B cell (primary cell): ENCODE measurements around the gene SPACA7. TPM values are rescaled to one million over a fixed set of nuclear protein-coding genes. Genes with fewer than 3 reads are reported as not detected.

ENCODE experiments used
- ATAC-seq: fragments of 200-7000 bp; cut with Tn5 transposase; one replicate; pipeline ENCODE4 v1.10.0; 2021; ENCODE audit warnings: low read depth, mild to moderate bottlenecking, moderate number of reproducible peaks, moderate library complexity
- CTCF ChIA-PET: fragments of 350-600 bp; sonication (Branson Sonifier 250); formaldehyde crosslinking; loops from one replicate; lab custom pipeline; 2021; ENCODE audit warnings: antibody characterized with exemption, inconsistent platforms; lab: Charles Lee
- POLR2A ChIA-PET: fragments of 350-600 bp; sonication (Branson Sonifier 250); formaldehyde crosslinking; loops from one replicate; lab custom pipeline; 2021; ENCODE audit warnings: antibody characterized with exemption; lab: Charles Lee
- DNase-seq: peaks from one replicate; pipeline ENCODE4 v3.0.0; 2013
- H2AFZ ChIP-seq: 2 replicates; pipeline ENCODE4 v1.6.1; 2012; ENCODE audit warnings: mild to moderate bottlenecking, low read depth, low read length; ENCODE audit not compliant: insufficient read depth, poor library complexity, severe bottlenecking
- H3K27ac ChIP-seq, 2 donors: 1 replicate in 1 of 2; 2 replicates in 1 of 2; pipeline ENCODE4 v1.5.1; 2012 to 2013; ENCODE audit warnings: low read length in 2 of 2, mild to moderate bottlenecking in 2 of 2, moderate library complexity in 1 of 2
- H3K27me3 ChIP-seq, 4 experiments: fragments of 200-600 bp in 1 of 4; sonication (generic) in 1 of 4; replicated peaks in 1 of 4; 1 replicate in 2 of 4; 2 replicates in 2 of 4; pipeline versions ENCODE4 v1.6.1 to v1.7.0; 2013 to 2016; ENCODE audit warnings: low read length in 3 of 4, mild to moderate bottlenecking in 2 of 4, mixed read lengths in 1 of 4, moderate library complexity in 1 of 4; ENCODE audit not compliant: insufficient read depth in 4 of 4, control insufficient read depth in 3 of 4; ENCODE audit errors: control extremely low read depth in 1 of 4
- H3K36me3 ChIP-seq, 2 experiments: replicated peaks in 1 of 2; 1 replicate in 1 of 2; 2 replicates in 1 of 2; pipeline versions ENCODE4 v1.6.1 to v1.7.1; 2013; ENCODE audit warnings: low read length in 1 of 2; ENCODE audit not compliant: insufficient read depth in 2 of 2, control insufficient read depth in 1 of 2; ENCODE audit errors: control extremely low read depth in 1 of 2, extremely low read depth in 1 of 2
- H3K4me1 ChIP-seq, 2 donors: fragments of 200-600 bp in 1 of 2; sonication (generic) in 1 of 2; 1 replicate in 1 of 2; 2 replicates in 1 of 2; pipeline versions ENCODE4 v1.5.1 to v1.6.1; 2013 to 2017; ENCODE audit warnings: low read length in 2 of 2; ENCODE audit not compliant: control insufficient read depth in 2 of 2, insufficient read depth in 2 of 2
- H3K4me2 ChIP-seq: replicated peaks from 2 replicates; pipeline ENCODE3; 2012; ENCODE audit warnings: mild to moderate bottlenecking, low read depth, low read length; ENCODE audit not compliant: poor library complexity, severe bottlenecking
- H3K4me3 ChIP-seq, 5 experiments: fragments of 200-600 bp in 1 of 5; sonication (generic) in 1 of 5; 1 replicate in 3 of 5; 2 replicates in 2 of 5; pipeline versions ENCODE4 v1.5.1 to v1.7.0; 2011 to 2016; ENCODE audit warnings: low read length in 4 of 5, mild to moderate bottlenecking in 4 of 5, low read depth in 2 of 5, control low read depth in 1 of 5, moderate library complexity in 1 of 5; ENCODE audit not compliant: insufficient read depth in 1 of 5; ENCODE audit errors: control extremely low read depth in 1 of 5, extremely low read depth in 1 of 5
- H3K79me2 ChIP-seq: fragments of 200-600 bp; sonication (generic); one replicate; pipeline ENCODE4 v1.6.0; 2016; ENCODE audit warnings: low read length; ENCODE audit not compliant: control insufficient read depth, insufficient read depth
- H3K9ac ChIP-seq: fragments of 200-600 bp; sonication (generic); 2 replicates; pipeline ENCODE4 v1.6.1; 2017; ENCODE audit warnings: mild to moderate bottlenecking, low read length, moderate library complexity
- H3K9me3 ChIP-seq, 3 donors: one replicate each; pipeline versions ENCODE4 v1.6.1 to v1.7.1; 2013; ENCODE audit warnings: low read length in 2 of 3; ENCODE audit not compliant: control insufficient read depth in 2 of 3, insufficient read depth in 1 of 3; ENCODE audit errors: control extremely low read depth in 1 of 3
- H4K20me1 ChIP-seq: 2 replicates; pipeline ENCODE4 v1.6.0; 2012; ENCODE audit warnings: mild to moderate bottlenecking, low read length; ENCODE audit not compliant: insufficient read depth, control insufficient read depth, poor library complexity, severe bottlenecking
- H3K27ac Mint-ChIP-seq: one replicate; pipeline ENCODE4 v1.8.0; 2021; ENCODE audit warnings: mixed read lengths
- H3K27me3 Mint-ChIP-seq: one replicate; pipeline ENCODE4 v1.8.0; 2021; ENCODE audit warnings: mixed read lengths
- H3K4me1 Mint-ChIP-seq: one replicate; pipeline ENCODE4 v1.8.0; 2021; ENCODE audit warnings: mixed read lengths
- H3K4me3 Mint-ChIP-seq: one replicate; pipeline ENCODE4 v1.8.0; 2021; ENCODE audit warnings: mixed read lengths
- H3K9me3 Mint-ChIP-seq: one replicate; pipeline ENCODE4 v1.8.0; 2022; ENCODE audit warnings: mixed read lengths; ENCODE audit not compliant: insufficient read depth
- CTCF ChIP-seq: fragments of 200-600 bp; IDR thresholded peaks from one replicate; pipeline ENCODE4 v1.8.0; 2022; ENCODE audit warnings: antibody characterized with exemption, mild to moderate bottlenecking
- EZH2 ChIP-seq: IDR thresholded peaks from 2 replicates; pipeline ENCODE4 v1.6.1; 2012; ENCODE audit warnings: borderline replicate concordance, low read depth, mild to moderate bottlenecking, moderate library complexity, low read length; ENCODE audit not compliant: insufficient read depth, poor library complexity, severe bottlenecking
- WGBS: methylation state at CpG from one replicate; pipeline ENCODE4 v1.1.5; 2013; ENCODE audit warnings: missing lambda C conversion rate; ENCODE audit not compliant: insufficient coverage; 5-methylcytosine and 5-hydroxymethylcytosine counted together
- intact Hi-C: fragments of 100-400 bp; cut with micrococcal nuclease; formaldehyde crosslinking; loops from one replicate; pipeline ENCODE4 v1.10.0; 2022
- polyA plus RNA-seq: library from polyadenylated mRNA; depleted of rRNA; stranded (reverse); fragments of >200 nt; gene quantifications from 2 replicates; pipeline ENCODE4 v1.2.3, GENCODE V29; 2012
- total RNA-seq, 2 donors: library from RNA; stranded (reverse); fragments of 120-200 nt in 1 of 2; gene quantifications; 1 replicate in 1 of 2; 2 replicates in 1 of 2; pipeline versions ENCODE4 v1.2.3 to v1.2.4, GENCODE V29; 2013 to 2022

SPACA7 gene
- total and polyA plus RNA-seq, 2 donors (not counting 1 experiment from before 2014, with no cell fraction given): not detected

GRCh38 chr13:112350300-112350699 lies 25.9 kb upstream of the SPACA7 start:
- H3K27ac ChIP-seq: no peak overlapping the region
- Mint-ChIP-seq H3K4me3 (no peak overlapping the region), H3K27ac (no peak overlapping the region), H3K9me3 (no peaks in the 10 kb centered on the region), H3K4me1 (no peaks in the 10 kb centered on the region), H3K27me3 (peaks cover 28% of the 10 kb centered on the region)
- H3K4me2 ChIP-seq: no peak overlapping the region
- intact Hi-C loops: no loop called here
- ATAC-seq (no peak), DNase-seq (no peak)
- no peak overlapping the region for H3K9ac ChIP-seq
- no peaks in the 10 kb centered on the region for H3K4me1 ChIP-seq
- CTCF ChIA-PET: no interaction called here
- WGBS: 72% methylated on average over 6 of the region's 11 CpGs
- H3K27me3 ChIP-seq: peaks cover 0 to 12% (median 2%) of the 10 kb centered on the region in 4 experiments
- POLR2A ChIA-PET: no interaction called here
- no peaks in the 10 kb centered on the region for H3K79me2 ChIP-seq
- peaks cover 0 to 10% (median 0%) of the 10 kb centered on the region in 3 donors for H3K9me3 ChIP-seq
- TF ChIP-seq EZH2 (no peak), CTCF (no peak)
- no peak overlapping the region for H2AFZ ChIP-seq
- H4K20me1 ChIP-seq: no peaks in the 10 kb centered on the region
- H3K4me3 ChIP-seq: no peak overlapping the region
- H3K36me3 ChIP-seq: no peaks in the 10 kb centered on the region

- ChIA-PET CTCF (no interaction called here), POLR2A (no interaction called here)
- ATAC-seq (no peak), DNase-seq (no peak)
- no peak for TF ChIP-seq CTCF
- no peak for TF ChIP-seq EZH2
- H4K20me1 ChIP-seq: no peaks in the 10 kb centered on the region
- H3K27me3 ChIP-seq: peaks cover 0 to 5% (median 1%) of the 10 kb centered on the region in 4 experiments
- Mint-ChIP-seq H3K4me3 (no peak overlapping the region), H3K27ac (no peak overlapping the region), H3K27me3 (peaks cover 15% of the 10 kb centered on the region), H3K4me1 (no peaks in the 10 kb centered on the region), H3K9me3 (no peaks in the 10 kb centered on the region)
- H3K79me2 ChIP-seq: no peaks in the 10 kb centered on the region
- H3K36me3 ChIP-seq: no peaks in the 10 kb centered on the region
- no peak overlapping the region for H3K4me3 ChIP-seq
- H3K4me1 ChIP-seq: no peaks in the 10 kb centered on the region
- H3K27ac ChIP-seq: no peak overlapping the region
- intact Hi-C loops: no loop called here
- no peak overlapping the region for H3K9ac ChIP-seq
- no CpG with 5 or more reads among the region's 8 CpGs for WGBS
- peaks cover 0 to 19% (median 0%) of the 10 kb centered on the region in 3 donors for H3K9me3 ChIP-seq
- H2AFZ ChIP-seq: no peak overlapping the region
- no peak overlapping the region for H3K4me2 ChIP-seq
Observed at GRCh38 chr13:112351825-112352224, 24.3 kb upstream of the SPACA7 start.
